Progenitor cell of endocrine pancreas (in vitro differentiated cells): ENCODE measurements around the gene DDI2. TPM values are rescaled to one million over a fixed set of nuclear protein-coding genes. Genes with fewer than 3 reads are reported as not detected.
"Not testable (repeated sequence)": the region's sequence is repeated elsewhere in the genome, so short reads cannot be mapped to it uniquely, and the experiment has no call there.

Experiments
- DNase-seq: peaks from one replicate; pipeline ENCODE4 v3.0.0; 2021; ENCODE audit warnings: low spot score; ENCODE audit not compliant: unreplicated experiment
- H3K27ac Mint-ChIP-seq: 2 replicates; pipeline ENCODE4 v1.8.0; 2021; ENCODE audit warnings: mild to moderate bottlenecking, moderate library complexity, mixed read lengths
- H3K27me3 Mint-ChIP-seq: 2 replicates; pipeline ENCODE4 v1.8.0; 2021; ENCODE audit warnings: mixed read lengths
- H3K36me3 Mint-ChIP-seq: 2 replicates; pipeline ENCODE4 v1.8.0; 2022; ENCODE audit warnings: mixed read lengths; ENCODE audit not compliant: insufficient read depth
- H3K4me1 Mint-ChIP-seq: 2 replicates; pipeline ENCODE4 v1.8.0; 2021; ENCODE audit warnings: low read depth, mixed read lengths
- H3K4me3 Mint-ChIP-seq: 2 replicates; pipeline ENCODE4 v1.8.0; 2021; ENCODE audit warnings: low read depth, mild to moderate bottlenecking, moderate library complexity, mixed read lengths
- H3K9me3 Mint-ChIP-seq: 2 replicates; pipeline ENCODE4 v1.8.0; 2021; ENCODE audit warnings: low read depth, mixed read lengths
- CTCF ChIP-seq: fragments of 200-600 bp; sonication (generic); IDR thresholded peaks from one replicate; pipeline ENCODE4 v1.5.0; 2021; ENCODE audit warnings: antibody characterized with exemption, mild to moderate bottlenecking; ENCODE audit not compliant: unreplicated experiment
- total RNA-seq: library from RNA; stranded (reverse); gene quantifications from 2 replicates; pipeline ENCODE4 v1.2.1, GENCODE V29; 2021

Gene DDI2
- total RNA-seq, 1 donor from 2014 or later = 35.6 TPM

GRCh38 chr1:15698201-15698600, 80.9 kb downstream of the DDI2 start:
- no peak overlapping the region for H3K27ac Mint-ChIP-seq
- no peaks in the 10 kb centered on the region for H3K27me3 Mint-ChIP-seq
- peaks cover 3% of the 10 kb centered on the region for H3K4me1 Mint-ChIP-seq
- no peaks in the 10 kb centered on the region for H3K9me3 Mint-ChIP-seq
- H3K36me3 Mint-ChIP-seq = peaks cover 4% of the 10 kb centered on the region
- no peak for DNase-seq
- TF ChIP-seq CTCF = no peak
- no peak overlapping the region for H3K4me3 Mint-ChIP-seq

GRCh38 chr1:15699321-15699720, 82.1 kb downstream of the DDI2 start:
- not testable (repeated sequence) for H3K27ac Mint-ChIP-seq, H3K9me3 Mint-ChIP-seq, H3K4me1 Mint-ChIP-seq, H3K36me3 Mint-ChIP-seq, H3K27me3 Mint-ChIP-seq, H3K4me3 Mint-ChIP-seq, DNase-seq

- TF ChIP-seq CTCF = no peak
- H3K27me3 Mint-ChIP-seq = no peaks in the 10 kb centered on the region
- peak overlapping the region; percentile 41 for H3K27ac Mint-ChIP-seq
- no peak overlapping the region for H3K4me3 Mint-ChIP-seq
- H3K9me3 Mint-ChIP-seq = no peaks in the 10 kb centered on the region
- H3K36me3 Mint-ChIP-seq = peaks cover 6% of the 10 kb centered on the region
- peaks cover 6% of the 10 kb centered on the region for H3K4me1 Mint-ChIP-seq
- no peak for DNase-seq
Measured at GRCh38 chr1:15700508-15700907, 83.2 kb downstream of the DDI2 start.

- Mint-ChIP-seq H3K36me3 (peaks cover 9% of the 10 kb centered on the region), H3K4me1 (peaks cover 8% of the 10 kb centered on the region), H3K27me3 (no peaks in the 10 kb centered on the region), H3K9me3 (no peaks in the 10 kb centered on the region), H3K4me3 (no peak overlapping the region), H3K27ac (peak overlapping the region; percentile 38)
- DNase-seq = no peak
- no peak for TF ChIP-seq CTCF
Measured at GRCh38 chr1:15701784-15702183, 84.5 kb downstream of the DDI2 start.

- H3K27ac Mint-ChIP-seq = peak overlapping the region; percentile 30
- H3K4me3 Mint-ChIP-seq = no peak overlapping the region
- peaks cover 8% of the 10 kb centered on the region for H3K4me1 Mint-ChIP-seq
- peaks cover 9% of the 10 kb centered on the region for H3K36me3 Mint-ChIP-seq
- no peaks in the 10 kb centered on the region for H3K27me3 Mint-ChIP-seq
- TF ChIP-seq CTCF = no peak
- H3K9me3 Mint-ChIP-seq = no peaks in the 10 kb centered on the region
- no peak for DNase-seq
Measured at GRCh38 chr1:15702722-15703550, 85.7 kb downstream of the DDI2 start.

GRCh38 chr1:15703562-15703961, 86.3 kb downstream of the DDI2 start:
- Mint-ChIP-seq H3K4me3 (no peak overlapping the region), H3K27me3 (no peaks in the 10 kb centered on the region), H3K36me3 (peaks cover 9% of the 10 kb centered on the region), H3K4me1 (peaks cover 8% of the 10 kb centered on the region), H3K27ac (peak overlapping the region; percentile 30), H3K9me3 (no peaks in the 10 kb centered on the region)
- TF ChIP-seq CTCF = no peak
- no peak for DNase-seq
